ENCODE measurements around the gene ZBED1.
"Not testable (repeated sequence)": the region's sequence is repeated elsewhere in the genome, so short reads cannot be mapped to it uniquely, and the experiment has no call there.

DNA sequence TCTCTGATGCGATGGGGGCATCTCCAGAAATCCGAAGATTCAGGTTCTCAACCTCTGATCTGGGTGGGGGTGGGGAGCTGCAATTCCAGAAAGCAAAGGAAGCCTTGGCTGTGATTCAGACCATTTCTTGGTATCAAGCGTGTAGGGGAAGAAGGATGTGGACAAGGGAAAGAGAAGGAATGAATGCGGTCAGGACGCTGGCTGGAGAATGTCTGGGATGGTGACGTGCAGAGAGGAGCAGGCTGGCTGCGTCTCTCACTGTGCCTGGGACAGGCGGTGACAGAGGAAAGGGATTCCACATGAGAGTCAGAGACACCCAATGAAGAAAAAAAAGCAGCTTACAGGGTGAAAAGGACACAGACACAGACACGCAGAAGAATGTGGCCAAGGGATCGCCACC is 37.3 kb downstream of the ZBED1 start:
- TF ChIP-seq, protein P1, sequence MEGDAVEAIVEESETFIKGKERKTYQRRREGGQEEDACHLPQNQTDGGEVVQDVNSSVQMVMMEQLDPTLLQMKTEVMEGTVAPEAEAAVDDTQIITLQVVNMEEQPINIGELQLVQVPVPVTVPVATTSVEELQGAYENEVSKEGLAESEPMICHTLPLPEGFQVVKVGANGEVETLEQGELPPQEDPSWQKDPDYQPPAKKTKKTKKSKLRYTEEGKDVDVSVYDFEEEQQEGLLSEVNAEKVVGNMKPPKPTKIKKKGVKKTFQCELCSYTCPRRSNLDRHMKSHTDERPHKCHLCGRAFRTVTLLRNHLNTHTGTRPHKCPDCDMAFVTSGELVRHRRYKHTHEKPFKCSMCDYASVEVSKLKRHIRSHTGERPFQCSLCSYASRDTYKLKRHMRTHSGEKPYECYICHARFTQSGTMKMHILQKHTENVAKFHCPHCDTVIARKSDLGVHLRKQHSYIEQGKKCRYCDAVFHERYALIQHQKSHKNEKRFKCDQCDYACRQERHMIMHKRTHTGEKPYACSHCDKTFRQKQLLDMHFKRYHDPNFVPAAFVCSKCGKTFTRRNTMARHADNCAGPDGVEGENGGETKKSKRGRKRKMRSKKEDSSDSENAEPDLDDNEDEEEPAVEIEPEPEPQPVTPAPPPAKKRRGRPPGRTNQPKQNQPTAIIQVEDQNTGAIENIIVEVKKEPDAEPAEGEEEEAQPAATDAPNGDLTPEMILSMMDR (IDR thresholded peaks at IDR 0.05; ENCODE audit: low read depth, low read length), result not testable (repeated sequence)
- TF ChIP-seq, protein P2, sequence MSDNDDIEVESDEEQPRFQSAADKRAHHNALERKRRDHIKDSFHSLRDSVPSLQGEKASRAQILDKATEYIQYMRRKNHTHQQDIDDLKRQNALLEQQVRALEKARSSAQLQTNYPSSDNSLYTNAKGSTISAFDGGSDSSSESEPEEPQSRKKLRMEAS (IDR thresholded peaks at IDR 0.05; ENCODE audit: low read depth, low read length), result not testable (repeated sequence)
- not testable (repeated sequence) for TF ChIP-seq POLR2A (IDR thresholded peaks at IDR 0.05; ENCODE audit: extremely low read depth, insufficient read length)

Measured in NB4 (cell line).